WTC11 (cell line): ENCODE data around the gene SPINK1.

Experiments used
- CTCF ChIP-seq: fragments of 200-600 bp; IDR thresholded peaks from 2 replicates; pipeline ENCODE4 v1.8.0; 2022; ENCODE audit warnings: antibody characterized with exemption
- ESRRA ChIP-seq: sonication (generic); formaldehyde crosslinking; IDR thresholded peaks from 2 replicates; pipeline ENCODE4 v1.8.1; 2022; ENCODE audit warnings: mild to moderate bottlenecking, missing genetic modification reagents, borderline replicate concordance
- FOXJ3 ChIP-seq: sonication (generic); formaldehyde crosslinking; IDR thresholded peaks from 2 replicates; pipeline ENCODE4 v1.9.0; 2021; ENCODE audit warnings: missing genetic modification reagents, mild to moderate bottlenecking, borderline replicate concordance
- FOXK1 ChIP-seq: sonication (generic); formaldehyde crosslinking; IDR thresholded peaks from 2 replicates; pipeline ENCODE4 v1.8.0; 2022; ENCODE audit warnings: mild to moderate bottlenecking, moderate library complexity, missing genetic modification reagents
- MAX ChIP-seq: sonication (generic); formaldehyde crosslinking; IDR thresholded peaks from 2 replicates; pipeline ENCODE4 v1.8.0; 2022; ENCODE audit warnings: mild to moderate bottlenecking, missing genetic modification reagents
- ZNF532 ChIP-seq: fragments of 250-450 bp; sonication (Bioruptor Pico); IDR thresholded peaks from 2 replicates; pipeline ENCODE4 v1.9.0; 2021; ENCODE audit warnings: mild to moderate bottlenecking, borderline replicate concordance
- TF ChIP-seq, protein P1 (sequence below): sonication (generic); formaldehyde crosslinking; IDR thresholded peaks from 2 replicates; pipeline ENCODE4 v1.8.0; 2022; ENCODE audit warnings: mild to moderate bottlenecking, missing genetic modification reagents
- TF ChIP-seq, protein P2 (sequence below): sonication (generic); formaldehyde crosslinking; conservative IDR thresholded peaks from 2 replicates; pipeline ENCODE4 v1.8.1; 2022; ENCODE audit warnings: mild to moderate bottlenecking, missing genetic modification reagents

DNA sequence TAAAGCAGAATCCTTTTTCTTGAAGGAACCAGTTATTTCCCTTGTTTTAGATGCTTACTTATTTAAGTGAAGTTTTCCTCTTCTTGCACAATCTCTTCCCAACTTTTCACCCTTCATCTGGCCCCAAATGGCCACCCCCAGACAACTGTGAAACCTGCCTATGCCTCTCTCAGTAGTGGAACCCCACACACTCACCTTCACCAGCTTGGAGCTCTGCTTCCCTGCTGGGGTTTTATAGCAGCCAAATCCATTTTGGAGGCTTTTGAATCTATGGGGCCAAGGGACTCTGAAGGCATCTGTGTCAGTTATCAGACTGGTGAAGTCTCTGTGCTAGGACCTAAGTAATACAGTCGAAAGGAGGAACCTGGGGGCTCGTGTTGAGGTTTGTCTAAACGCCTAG lies 22.9 kb upstream of the SPINK1 start:
- TF ChIP-seq, protein P1, sequence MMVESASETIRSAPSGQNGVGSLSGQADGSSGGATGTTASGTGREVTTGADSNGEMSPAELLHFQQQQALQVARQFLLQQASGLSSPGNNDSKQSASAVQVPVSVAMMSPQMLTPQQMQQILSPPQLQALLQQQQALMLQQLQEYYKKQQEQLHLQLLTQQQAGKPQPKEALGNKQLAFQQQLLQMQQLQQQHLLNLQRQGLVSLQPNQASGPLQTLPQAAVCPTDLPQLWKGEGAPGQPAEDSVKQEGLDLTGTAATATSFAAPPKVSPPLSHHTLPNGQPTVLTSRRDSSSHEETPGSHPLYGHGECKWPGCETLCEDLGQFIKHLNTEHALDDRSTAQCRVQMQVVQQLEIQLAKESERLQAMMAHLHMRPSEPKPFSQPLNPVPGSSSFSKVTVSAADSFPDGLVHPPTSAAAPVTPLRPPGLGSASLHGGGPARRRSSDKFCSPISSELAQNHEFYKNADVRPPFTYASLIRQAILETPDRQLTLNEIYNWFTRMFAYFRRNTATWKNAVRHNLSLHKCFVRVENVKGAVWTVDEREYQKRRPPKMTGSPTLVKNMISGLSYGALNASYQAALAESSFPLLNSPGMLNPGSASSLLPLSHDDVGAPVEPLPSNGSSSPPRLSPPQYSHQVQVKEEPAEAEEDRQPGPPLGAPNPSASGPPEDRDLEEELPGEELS (CRISPR knock-in tag) = no peak
- TF ChIP-seq CTCF (no peak), ZNF532 (no peak), FOXK1 (CRISPR knock-in tag) (no peak), FOXJ3 (CRISPR knock-in tag) (no peak), MAX (no peak), ESRRA (CRISPR knock-in tag) (no peak)
- TF ChIP-seq, protein P2, sequence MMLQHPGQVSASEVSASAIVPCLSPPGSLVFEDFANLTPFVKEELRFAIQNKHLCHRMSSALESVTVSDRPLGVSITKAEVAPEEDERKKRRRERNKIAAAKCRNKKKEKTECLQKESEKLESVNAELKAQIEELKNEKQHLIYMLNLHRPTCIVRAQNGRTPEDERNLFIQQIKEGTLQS (CRISPR knock-in tag) = no peak
